HepG2 (cell line): Measurements from ENCODE around the gene F8.

ENCODE experiments used
- ARNTL ChIP-seq: sonication (generic); formaldehyde crosslinking; IDR thresholded peaks from 2 replicates; pipeline ENCODE4 v1.4.0; 2020; ENCODE audit warnings: mild to moderate bottlenecking, missing genetic modification reagents
- CTCF ChIP-seq: sonication (generic); formaldehyde crosslinking; IDR thresholded peaks from 2 replicates; pipeline ENCODE4 v1.5.0; 2020; ENCODE audit warnings: mild to moderate bottlenecking, missing genetic modification reagents, moderate library complexity
- FOSL2 ChIP-seq: sonication (generic); formaldehyde crosslinking; IDR thresholded peaks from 2 replicates; pipeline ENCODE4 v1.4.0; 2020; ENCODE audit warnings: missing genetic modification reagents
- MAX ChIP-seq: IDR thresholded peaks from 2 replicates; pipeline ENCODE4 v1.6.1; 2012; ENCODE audit warnings: inconsistent platforms
- MYC ChIP-seq: sonication (generic); formaldehyde crosslinking; IDR thresholded peaks from 2 replicates; pipeline ENCODE4 v1.9.0; 2021; ENCODE audit warnings: missing genetic modification reagents, borderline replicate concordance
- NCOA2 ChIP-seq: sonication (generic); formaldehyde crosslinking; IDR thresholded peaks from 2 replicates; pipeline ENCODE4 v1.8.0; 2022; ENCODE audit warnings: inconsistent platforms
- NFYB ChIP-seq: sonication (generic); formaldehyde crosslinking; IDR thresholded peaks from 2 replicates; pipeline ENCODE4 v1.4.0; 2020; ENCODE audit warnings: missing genetic modification reagents
- SMAD3 ChIP-seq: sonication (generic); formaldehyde crosslinking; IDR thresholded peaks from 2 replicates; pipeline ENCODE4 v1.4.0; 2020; ENCODE audit warnings: missing genetic modification reagents
- SOX13 ChIP-seq, 3 experiments: fragments of 450-650 bp in 1 of 3; sonication (generic) in 1 of 3; formaldehyde crosslinking in 1 of 3; IDR thresholded peaks in 2 of 3; conservative IDR thresholded peaks in 1 of 3; 2 replicates each; pipeline versions ENCODE4 v1.5.0 to v1.6.1; 2016 to 2020; ENCODE audit warnings: antibody characterized with exemption in 1 of 3, mild to moderate bottlenecking in 1 of 3, missing compliant biosample characterization in 1 of 3, missing genetic modification reagents in 1 of 3, moderate library complexity in 1 of 3
- ZNF552 ChIP-seq: sonication (generic); formaldehyde crosslinking; IDR thresholded peaks from 2 replicates; pipeline ENCODE4 v1.9.0; 2022; ENCODE audit warnings: missing genetic modification reagents, mild to moderate bottlenecking, borderline replicate concordance

- TF ChIP-seq ARNTL (CRISPR knock-in tag): no peak
- no peak for TF ChIP-seq CTCF (CRISPR knock-in tag)
- no peak for TF ChIP-seq FOSL2
- TF ChIP-seq NFYB (CRISPR knock-in tag): no peak
- TF ChIP-seq SOX13 (IDR thresholded peaks at IDR 0.05): no peak
- no peak for TF ChIP-seq SOX13 (CRISPR knock-in tag; conservative IDR thresholded peaks at IDR 0.05 in 1 of 2, IDR thresholded peaks at IDR 0.05 in 1 of 2)
- TF ChIP-seq NCOA2 (CRISPR knock-in tag): no peak
- no peak for TF ChIP-seq SMAD3 (CRISPR knock-in tag)
- TF ChIP-seq MYC (CRISPR knock-in tag): no peak
- no peak for TF ChIP-seq ZNF552 (CRISPR knock-in tag)
- TF ChIP-seq MAX: no peak
Measured at GRCh38 chrX:154855256-154855655, 167.3 kb downstream of the F8 start.
